Stimulated activated CD8-positive, alpha-beta memory T cell treated with anti-CD3 and anti-CD28 coated beads, Interleukin-12 subunit alpha, Interleukin-12 subunit beta, amount 100 ng/mL, for 1 hour (primary cell): ENCODE data around the gene ASS1.

Experiments
- DNase-seq: peaks from one replicate; pipeline ENCODE4 v3.0.0-alpha.2; 2020; ENCODE audit warnings: low read depth

Gene ASS1

DNA sequence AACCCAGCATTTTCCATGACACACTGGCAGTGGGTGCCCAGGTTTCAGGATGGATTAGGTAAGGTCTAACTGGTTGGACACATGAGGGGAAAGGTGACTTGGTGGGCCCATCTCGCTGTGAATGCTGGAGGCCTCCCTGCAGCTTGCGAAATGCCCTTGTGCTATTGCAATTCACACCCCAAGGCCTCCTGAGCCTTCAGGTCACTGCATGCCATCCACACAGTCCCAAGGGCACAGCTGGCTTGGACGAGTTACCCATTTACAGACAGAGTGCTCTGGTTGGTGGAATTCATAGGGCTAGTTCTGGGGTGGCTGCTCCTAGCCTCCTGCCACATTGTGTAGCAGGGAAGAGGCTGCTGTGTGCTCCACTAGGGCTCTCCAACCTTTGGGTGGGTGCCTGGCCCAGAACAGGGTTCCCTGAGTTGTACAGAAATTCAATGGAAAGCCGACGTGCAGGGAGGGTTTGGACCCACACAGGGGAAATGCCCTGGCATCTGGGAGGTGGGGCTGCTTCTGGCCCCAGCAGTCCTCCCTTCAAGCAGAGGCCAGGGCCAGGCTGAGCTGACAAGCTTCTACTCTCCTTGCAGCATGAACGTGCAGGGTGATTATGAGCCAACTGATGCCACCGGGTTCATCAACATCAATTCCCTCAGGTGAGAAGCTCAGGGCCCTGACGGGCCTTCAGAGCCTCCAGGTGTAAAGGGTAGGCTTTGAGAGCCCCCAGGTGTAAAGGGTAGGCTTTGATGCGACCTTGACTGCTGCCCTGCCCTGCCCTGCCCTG, 54.3 kb downstream of the ASS1 start:
- DNase-seq: no peak

DNA sequence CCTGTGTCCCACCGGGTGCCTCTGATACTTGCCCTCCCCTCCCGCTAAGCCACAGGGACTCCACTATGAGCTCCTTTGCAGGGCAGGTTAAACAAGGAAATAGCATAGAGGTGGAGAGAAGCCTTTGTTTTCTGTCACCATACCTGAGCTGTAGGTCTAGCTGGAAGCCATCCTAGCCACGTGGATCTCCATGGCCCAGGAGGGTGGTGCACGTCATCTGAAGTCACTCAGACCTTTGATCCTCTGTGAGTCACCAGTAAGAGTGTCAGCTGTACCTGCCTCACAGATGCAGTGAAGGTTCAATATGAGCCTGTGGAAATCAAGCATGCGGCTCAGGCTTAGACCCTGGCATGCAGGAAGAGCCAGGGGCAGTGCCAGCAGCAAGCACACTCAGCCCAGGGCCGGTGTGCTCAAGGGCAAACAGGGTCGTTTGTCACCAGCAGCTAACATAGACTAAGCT, 55.1 kb downstream of the ASS1 start:
- no peak for DNase-seq

GRCh38 chr9:130500340-130501180, 55.8 kb downstream of the ASS1 start:
- no peak for DNase-seq

DNA sequence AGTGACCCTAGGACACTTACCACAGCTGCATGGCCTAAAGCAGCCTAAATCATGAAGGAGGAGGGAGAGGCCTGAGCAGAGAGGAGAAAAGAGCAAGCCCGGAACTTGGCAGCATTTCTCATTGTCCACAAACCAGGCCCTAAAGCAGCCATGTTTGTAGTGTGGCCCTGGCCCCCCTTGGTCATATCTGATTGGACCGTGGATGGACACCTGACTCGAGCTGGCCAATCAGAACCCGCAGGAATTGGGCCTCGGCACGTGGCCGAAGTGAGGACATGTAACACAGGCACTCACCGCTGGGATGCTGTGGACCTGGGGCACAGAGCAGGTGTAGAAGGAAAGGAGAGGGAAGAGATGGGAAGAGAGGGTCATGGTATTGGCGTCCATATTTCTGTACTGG, 56.9 kb downstream of the ASS1 start:
- DNase-seq: no peak

GRCh38 chr9:130508218-130508617, 63.5 kb downstream of the ASS1 start:
- no peak for DNase-seq

- DNase-seq: no peak
Measured at GRCh38 chr9:130512199-130512598, 67.4 kb downstream of the ASS1 start.

DNA sequence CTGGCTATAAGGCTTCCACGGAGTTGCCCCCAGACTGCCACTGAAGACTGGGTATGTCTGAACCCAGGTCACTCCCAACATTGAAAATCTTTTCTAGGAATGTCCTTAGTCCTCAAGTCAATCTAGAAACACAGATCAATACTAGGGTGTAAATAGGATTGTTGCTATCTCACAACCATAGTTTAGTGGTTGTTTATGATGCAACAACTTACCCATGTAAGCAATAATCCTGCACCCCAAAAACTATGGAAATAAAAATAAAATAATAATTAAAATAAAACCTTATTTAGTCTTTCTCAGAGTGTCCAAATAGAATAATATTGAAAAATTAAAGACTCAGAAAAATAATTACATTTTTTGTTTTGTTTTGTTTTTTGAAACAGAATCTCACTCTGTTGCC, 68.3 kb downstream of the ASS1 start:
- DNase-seq: no peak

- no peak for DNase-seq
Measured at GRCh38 chr9:130518233-130518632, 73.5 kb downstream of the ASS1 start.

GRCh38 chr9:130518943-130519799, 74.4 kb downstream of the ASS1 start:
- no peak for DNase-seq

- no peak for DNase-seq
Measured at GRCh38 chr9:130519927-130520326, 75.2 kb downstream of the ASS1 start.

DNA sequence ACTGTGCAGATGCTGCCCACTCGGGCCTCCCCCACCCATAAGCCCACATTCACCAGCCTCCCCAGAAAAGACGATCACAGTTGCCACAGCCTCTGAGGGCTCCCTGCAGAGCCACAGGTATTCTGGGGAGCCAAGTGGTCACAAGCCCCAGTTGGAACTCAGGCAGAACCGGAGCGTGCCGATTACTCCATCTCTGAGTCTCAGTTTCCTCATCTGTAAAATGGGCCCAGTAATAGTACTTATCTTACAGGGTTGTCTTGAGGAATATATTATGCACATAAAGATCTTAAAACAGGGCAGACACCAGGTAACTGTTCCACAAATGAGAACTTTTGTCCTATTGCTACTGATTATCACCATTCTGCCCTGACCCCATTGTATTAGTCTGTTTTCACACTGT, 77.0 kb downstream of the ASS1 start:
- no peak for DNase-seq

GRCh38 chr9:130522233-130522808, 77.6 kb downstream of the ASS1 start:
- no peak for DNase-seq

DNA sequence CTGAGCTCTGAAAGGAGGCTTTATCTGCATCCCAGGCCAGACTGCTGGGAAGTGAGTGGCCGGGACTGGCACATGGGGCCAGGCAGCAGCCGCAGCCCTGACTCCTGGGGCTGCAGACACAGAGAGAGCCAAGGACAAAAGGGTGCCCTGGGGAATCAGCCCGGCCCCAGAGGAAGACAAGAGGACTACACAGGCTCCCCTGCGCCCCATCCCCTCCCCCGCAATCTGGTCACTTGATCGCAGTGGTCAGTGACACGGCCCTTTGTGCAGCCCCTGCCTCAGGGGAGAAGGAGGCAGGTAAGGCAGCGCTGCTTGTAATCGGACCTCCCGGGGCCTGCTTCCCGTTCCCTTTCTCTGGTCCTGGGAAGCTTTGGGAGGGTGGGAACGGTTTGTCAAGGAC, 79.2 kb downstream of the ASS1 start:
- DNase-seq: no peak

DNA sequence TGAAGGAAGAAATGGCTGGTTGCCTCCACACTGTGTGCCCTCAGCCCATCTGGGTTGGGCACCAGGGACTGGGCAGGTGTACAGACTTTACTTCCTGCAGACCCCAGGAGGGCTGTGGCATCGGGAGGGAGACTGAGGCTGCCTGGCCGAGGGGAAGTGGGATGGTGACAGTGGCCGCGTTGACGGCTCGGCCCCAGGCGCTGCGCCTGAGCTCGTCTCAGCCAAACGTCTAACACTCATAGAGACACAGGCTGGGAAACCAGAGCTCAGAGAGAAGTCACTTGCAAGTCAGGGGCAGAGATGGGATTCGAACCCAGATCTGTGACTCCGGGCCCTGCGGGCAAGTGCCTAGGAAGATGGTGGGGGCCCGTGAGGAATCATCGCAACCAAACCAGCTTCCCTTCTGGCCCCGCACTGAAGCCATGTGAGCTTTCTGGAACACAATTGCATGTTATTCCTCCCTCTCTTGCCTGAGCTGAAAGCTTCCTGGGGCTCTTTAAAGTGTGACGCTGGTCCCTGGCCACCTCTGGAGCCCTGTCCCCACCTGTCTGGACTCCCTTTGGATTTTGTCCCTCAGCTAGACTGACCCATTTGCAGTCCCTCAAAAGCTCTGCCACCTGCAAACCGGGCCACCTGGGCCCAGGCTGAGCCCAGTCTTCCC, 81.6 kb downstream of the ASS1 start:
- DNase-seq: no peak

DNA sequence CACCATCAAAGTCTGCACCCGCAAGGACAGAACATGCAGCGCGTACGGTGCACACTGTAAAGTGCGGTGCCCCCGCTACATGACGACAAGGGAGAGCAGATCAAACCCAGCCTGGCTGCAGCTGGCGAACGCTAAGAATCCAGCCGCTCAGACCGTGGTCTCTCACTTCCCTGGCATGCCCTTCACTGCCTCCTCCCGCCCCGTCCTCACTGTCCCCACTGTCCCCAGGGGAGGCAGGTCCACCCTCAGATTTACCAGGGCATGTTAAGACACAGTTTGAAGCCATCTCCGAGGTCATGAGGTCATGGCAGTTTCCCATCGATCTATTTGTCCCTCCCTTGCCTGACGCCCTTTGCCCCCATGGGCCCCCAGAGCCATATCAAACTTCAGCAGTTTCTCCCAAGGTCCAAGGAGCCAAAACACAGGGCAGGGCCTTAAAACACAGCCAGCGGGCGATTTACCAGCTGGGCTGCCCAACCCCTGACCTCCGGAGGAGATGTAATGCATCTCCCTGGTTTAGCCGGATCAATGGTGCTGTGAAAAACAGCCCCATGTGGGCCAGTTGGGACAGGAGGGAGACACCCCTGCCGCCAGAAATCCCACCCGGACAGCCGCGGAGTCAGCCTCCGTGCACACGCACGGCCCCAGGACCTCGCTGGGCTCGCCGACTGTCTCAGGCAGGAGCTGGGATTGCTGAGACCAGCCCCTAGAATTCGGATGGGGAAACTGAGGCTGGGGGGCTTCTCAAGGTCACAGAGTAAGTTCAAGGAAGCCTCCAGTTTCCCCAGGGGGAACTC, 82.3 kb downstream of the ASS1 start:
- no peak for DNase-seq

- no peak for DNase-seq
Measured at GRCh38 chr9:130527651-130528310, 83.0 kb downstream of the ASS1 start.

DNA sequence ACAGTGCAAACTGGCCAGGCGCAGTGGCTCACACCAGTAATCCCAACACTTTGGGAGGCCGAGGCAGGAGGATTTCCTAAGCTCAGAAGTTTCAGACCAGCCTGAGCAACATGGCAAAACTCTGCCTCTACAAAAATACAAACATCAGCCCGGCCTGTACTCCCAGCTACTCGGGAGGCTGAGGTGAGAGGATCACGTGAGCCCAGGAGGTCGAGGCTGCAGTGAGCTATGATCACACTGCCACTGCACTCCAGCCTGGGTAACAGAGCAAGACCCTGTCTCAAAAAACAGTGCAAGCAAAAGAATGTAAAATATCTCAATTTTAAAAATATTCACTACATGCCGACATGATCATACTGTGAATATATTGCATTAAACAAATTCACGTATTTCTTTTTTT, 83.9 kb downstream of the ASS1 start:
- DNase-seq: no peak

- no peak for DNase-seq
Measured at GRCh38 chr9:130530938-130531337, 86.2 kb downstream of the ASS1 start.

DNA sequence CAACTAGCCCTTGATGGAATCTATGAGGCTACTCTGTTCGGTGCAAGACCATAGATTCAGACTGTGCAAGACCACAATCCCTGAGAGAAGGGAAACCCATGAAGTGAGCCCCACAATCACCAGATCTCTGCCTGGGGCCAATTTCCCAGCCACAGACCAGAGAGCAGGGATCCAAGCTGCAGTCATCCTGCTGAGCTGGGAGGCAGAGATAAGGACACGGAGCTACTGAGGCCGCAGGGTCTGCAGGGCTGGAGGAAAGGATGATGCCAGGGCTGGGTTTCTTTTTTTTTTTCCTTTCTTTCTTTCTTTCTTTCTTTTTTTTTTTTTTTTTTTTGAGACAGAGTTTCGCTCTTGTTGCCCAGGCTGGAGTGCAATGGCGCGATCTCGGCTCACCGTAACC, 86.9 kb downstream of the ASS1 start:
- no peak for DNase-seq

GRCh38 chr9:130532426-130533080, 87.8 kb downstream of the ASS1 start:
- DNase-seq: no peak
